Loucy (cell line): ENCODE results near the gene GNPTG.

Experiments
- H2AFZ ChIP-seq: fragments of 200-600 bp; sonication (generic); 2 replicates; pipeline ENCODE4 v1.6.0; 2016; ENCODE audit warnings: antibody characterized with exemption, mild to moderate bottlenecking, low read length, moderate library complexity
- H3F3A ChIP-seq: fragments of 200-600 bp; 2 replicates; pipeline ENCODE4 v1.6.0; 2016; ENCODE audit warnings: antibody characterized with exemption, low read depth, mild to moderate bottlenecking
- H3K27me3 ChIP-seq: fragments of 200-600 bp; sonication (generic); 2 replicates; pipeline ENCODE4 v1.6.1; 2014; ENCODE audit warnings: low read length, mild to moderate bottlenecking; ENCODE audit not compliant: insufficient read depth, poor library complexity, severe bottlenecking
- H3K36me3 ChIP-seq: fragments of 200-600 bp; sonication (generic); 2 replicates; pipeline ENCODE4 v1.6.1; 2016; ENCODE audit warnings: low read length; ENCODE audit not compliant: insufficient read depth
- H3K4me1 ChIP-seq: fragments of 200-600 bp; sonication (generic); 2 replicates; pipeline ENCODE4 v1.5.1; 2014; ENCODE audit warnings: low read length, mild to moderate bottlenecking; ENCODE audit not compliant: insufficient read depth, poor library complexity, severe bottlenecking
- H3K4me2 ChIP-seq: fragments of 200-600 bp; sonication (generic); 2 replicates; pipeline ENCODE4 v1.6.0; 2014; ENCODE audit warnings: antibody characterized with exemption, low read length, low read depth, mild to moderate bottlenecking; ENCODE audit not compliant: poor library complexity, severe bottlenecking
- H3K4me3 ChIP-seq: fragments of 200-600 bp; sonication (generic); 2 replicates; pipeline ENCODE4 v1.5.1; 2014; ENCODE audit warnings: low read length, mild to moderate bottlenecking, mixed read lengths; ENCODE audit not compliant: poor library complexity, severe bottlenecking
- H3K79me2 ChIP-seq: fragments of 200-600 bp; sonication (generic); 2 replicates; pipeline ENCODE4 v1.6.1; 2014; ENCODE audit warnings: low read length; ENCODE audit not compliant: insufficient read depth
- H3K9ac ChIP-seq: fragments of 200-600 bp; sonication (generic); 2 replicates; pipeline ENCODE4 v1.6.0; 2014; ENCODE audit warnings: mild to moderate bottlenecking, low read depth, low read length, moderate library complexity; ENCODE audit not compliant: poor library complexity, severe bottlenecking
- H3K9me2 ChIP-seq: fragments of 200-600 bp; sonication (generic); replicated peaks from 2 replicates; pipeline ENCODE4 v1.6.1; 2016; ENCODE audit warnings: low read depth, low read length, mixed read lengths
- H3K9me3 ChIP-seq: fragments of 200-600 bp; sonication (generic); 2 replicates; pipeline ENCODE4 v1.6.1; 2014; ENCODE audit warnings: mild to moderate bottlenecking, antibody characterized with exemption, low read length, low read depth; ENCODE audit not compliant: insufficient read depth
- H4K20me1 ChIP-seq: fragments of 200-600 bp; sonication (generic); 2 replicates; pipeline ENCODE4 v1.6.0; 2014; ENCODE audit warnings: antibody characterized with exemption, low read length, mild to moderate bottlenecking; ENCODE audit not compliant: insufficient read depth, poor library complexity, severe bottlenecking
- EZH2phosphoT487 ChIP-seq: fragments of 200-600 bp; IDR thresholded peaks from 2 replicates; pipeline ENCODE4 v1.6.1; 2018; ENCODE audit warnings: antibody characterized with exemption, mild to moderate bottlenecking, moderate library complexity, borderline replicate concordance
- TF ChIP-seq, protein P1 (sequence below): fragments of 200-600 bp; sonication (generic); conservative IDR thresholded peaks from 2 replicates; pipeline ENCODE4 v1.5.1; 2014; ENCODE audit warnings: mild to moderate bottlenecking, antibody characterized with exemption, low read length

GNPTG gene

DNA sequence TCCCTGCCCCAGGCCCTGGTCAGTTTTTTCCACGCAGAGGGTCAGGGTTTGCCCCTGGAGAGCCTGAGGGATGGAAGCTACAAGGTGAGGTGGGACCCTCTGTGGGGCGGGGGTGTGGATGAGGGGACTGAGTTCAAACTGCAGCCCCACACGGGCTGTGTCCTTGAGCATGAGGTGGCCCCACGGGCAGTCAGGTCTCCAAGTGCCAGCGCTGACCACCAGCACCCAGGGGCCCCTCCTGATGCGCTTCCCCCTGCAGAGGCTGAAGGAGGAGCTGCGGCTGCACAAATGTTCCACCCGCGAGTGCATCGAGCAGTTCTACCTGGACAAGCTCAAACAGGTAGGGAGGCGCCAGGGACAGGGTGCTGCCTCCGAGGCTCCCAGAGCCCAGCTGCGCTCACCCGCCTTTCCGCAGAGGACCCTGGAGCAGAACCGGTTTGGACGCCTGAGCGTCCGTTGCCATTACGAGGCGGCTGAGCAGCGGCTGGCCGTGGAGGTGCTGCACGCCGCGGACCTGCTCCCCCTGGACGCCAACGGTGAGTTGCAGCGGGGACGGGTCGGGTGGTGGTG lies 4.4 kb upstream of the GNPTG start:
- no peaks in the 10 kb centered on the region for H3K27me3 ChIP-seq
- H3K36me3 ChIP-seq: no peaks in the 10 kb centered on the region
- peaks cover 1% of the 10 kb centered on the region for H3K4me1 ChIP-seq
- no peaks in the 10 kb centered on the region for H3K9me2 ChIP-seq
- H2AFZ ChIP-seq: no peak overlapping the region
- no peaks in the 10 kb centered on the region for H3K9me3 ChIP-seq
- H3F3A ChIP-seq: no peaks in the 10 kb centered on the region
- H4K20me1 ChIP-seq: no peaks in the 10 kb centered on the region
- H3K9ac ChIP-seq: no peak overlapping the region
- no peak overlapping the region for H3K4me3 ChIP-seq
- no peak overlapping the region for H3K4me2 ChIP-seq
- H3K79me2 ChIP-seq: peaks cover 11% of the 10 kb centered on the region; the same call in 1 of the 2 replicates
- no peak for TF ChIP-seq EZH2phosphoT487
- TF ChIP-seq, protein P1, sequence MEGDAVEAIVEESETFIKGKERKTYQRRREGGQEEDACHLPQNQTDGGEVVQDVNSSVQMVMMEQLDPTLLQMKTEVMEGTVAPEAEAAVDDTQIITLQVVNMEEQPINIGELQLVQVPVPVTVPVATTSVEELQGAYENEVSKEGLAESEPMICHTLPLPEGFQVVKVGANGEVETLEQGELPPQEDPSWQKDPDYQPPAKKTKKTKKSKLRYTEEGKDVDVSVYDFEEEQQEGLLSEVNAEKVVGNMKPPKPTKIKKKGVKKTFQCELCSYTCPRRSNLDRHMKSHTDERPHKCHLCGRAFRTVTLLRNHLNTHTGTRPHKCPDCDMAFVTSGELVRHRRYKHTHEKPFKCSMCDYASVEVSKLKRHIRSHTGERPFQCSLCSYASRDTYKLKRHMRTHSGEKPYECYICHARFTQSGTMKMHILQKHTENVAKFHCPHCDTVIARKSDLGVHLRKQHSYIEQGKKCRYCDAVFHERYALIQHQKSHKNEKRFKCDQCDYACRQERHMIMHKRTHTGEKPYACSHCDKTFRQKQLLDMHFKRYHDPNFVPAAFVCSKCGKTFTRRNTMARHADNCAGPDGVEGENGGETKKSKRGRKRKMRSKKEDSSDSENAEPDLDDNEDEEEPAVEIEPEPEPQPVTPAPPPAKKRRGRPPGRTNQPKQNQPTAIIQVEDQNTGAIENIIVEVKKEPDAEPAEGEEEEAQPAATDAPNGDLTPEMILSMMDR: no peak

DNA sequence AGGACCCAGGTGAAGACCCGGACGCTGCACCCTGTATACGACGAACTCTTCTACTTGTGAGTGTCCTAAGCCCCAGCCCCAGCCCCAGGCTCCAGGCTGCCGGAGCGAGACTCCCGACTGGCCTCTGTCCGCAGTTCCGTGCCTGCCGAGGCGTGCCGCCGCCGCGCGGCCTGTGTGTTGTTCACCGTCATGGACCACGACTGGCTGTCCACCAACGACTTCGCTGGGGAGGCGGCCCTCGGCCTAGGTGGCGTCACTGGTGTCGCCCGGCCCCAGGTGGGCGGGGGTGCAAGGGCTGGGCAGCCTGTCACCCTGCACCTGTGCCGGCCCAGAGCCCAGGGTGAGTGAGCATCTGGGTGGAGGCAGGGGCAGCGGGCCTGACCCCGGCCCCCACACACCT lies 3.8 kb upstream of the GNPTG start:
- TF ChIP-seq, protein P1: no peak
- no peak for TF ChIP-seq EZH2phosphoT487
- Histone ChIP-seq H3K9me3 (no peaks in the 10 kb centered on the region), H3K4me1 (no peaks in the 10 kb centered on the region), H3K36me3 (no peaks in the 10 kb centered on the region), H4K20me1 (no peaks in the 10 kb centered on the region), H3K79me2 (peaks cover 11% of the 10 kb centered on the region; the same call in 1 of the 2 replicates), H3K27me3 (no peaks in the 10 kb centered on the region), H3F3A (no peaks in the 10 kb centered on the region), H3K4me2 (no peak overlapping the region), H3K9me2 (no peaks in the 10 kb centered on the region), H3K9ac (no peak overlapping the region), H3K4me3 (no peak overlapping the region), H2AFZ (no peak overlapping the region)

DNA sequence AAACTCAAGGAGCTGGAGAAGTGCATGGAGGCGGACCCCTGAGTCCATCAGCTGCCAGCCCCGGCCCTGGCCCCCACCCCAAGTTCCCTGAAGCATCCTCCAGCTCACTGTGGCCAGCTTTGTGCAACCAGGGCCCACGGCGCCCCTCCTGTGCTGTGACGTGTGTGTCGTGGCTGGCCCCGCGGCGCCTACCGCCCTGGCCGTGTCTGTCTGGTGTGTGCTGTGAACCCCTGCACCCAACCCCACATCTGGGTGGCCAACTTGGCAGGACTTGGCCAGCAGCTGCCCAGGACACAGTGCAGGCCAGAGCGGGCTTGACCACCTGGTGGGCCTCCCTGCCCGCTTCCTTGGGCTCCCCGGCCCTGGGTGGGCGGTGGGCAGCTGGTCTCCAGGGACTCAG lies 3.3 kb upstream of the GNPTG start:
- no peaks in the 10 kb centered on the region for H3K9me3 ChIP-seq
- no peak overlapping the region for H2AFZ ChIP-seq
- H3K36me3 ChIP-seq: no peaks in the 10 kb centered on the region
- no peaks in the 10 kb centered on the region for H3K4me1 ChIP-seq
- TF ChIP-seq EZH2phosphoT487: no peak
- TF ChIP-seq, protein P1: no peak
- H3K4me3 ChIP-seq: no peak overlapping the region
- no peaks in the 10 kb centered on the region for H3F3A ChIP-seq
- H3K79me2 ChIP-seq: peaks cover 11% of the 10 kb centered on the region; the same call in 1 of the 2 replicates
- no peaks in the 10 kb centered on the region for H4K20me1 ChIP-seq
- no peaks in the 10 kb centered on the region for H3K9me2 ChIP-seq
- H3K27me3 ChIP-seq: no peaks in the 10 kb centered on the region
- no peak overlapping the region for H3K9ac ChIP-seq
- no peak overlapping the region for H3K4me2 ChIP-seq
